Subcutaneous abdominal adipose tissue (tissue), 5 donors: Measurements from ENCODE around the gene NEDD4L.

ENCODE experiments used
- H3K27ac ChIP-seq: one replicate; pipeline ENCODE4 v1.7.0; 2013; ENCODE audit warnings: low read depth, mild to moderate bottlenecking, inconsistent platforms, low read length, moderate library complexity
- H3K27me3 ChIP-seq, 5 donors: one replicate each; pipeline ENCODE4 v1.7.0; 2013; ENCODE audit warnings: low read length in 5 of 5, inconsistent platforms in 1 of 5; ENCODE audit not compliant: control insufficient read depth in 5 of 5, insufficient read depth in 4 of 5
- H3K36me3 ChIP-seq, 5 donors: one replicate each; pipeline ENCODE4 v1.7.0; 2013; ENCODE audit warnings: low read length in 5 of 5; ENCODE audit not compliant: control insufficient read depth in 5 of 5, insufficient read depth in 5 of 5
- H3K4me1 ChIP-seq, 5 donors: one replicate each; pipeline ENCODE4 v1.7.0; 2013; ENCODE audit warnings: low read length in 5 of 5, mild to moderate bottlenecking in 3 of 5, moderate library complexity in 1 of 5; ENCODE audit not compliant: control insufficient read depth in 5 of 5, insufficient read depth in 5 of 5
- H3K4me3 ChIP-seq, 5 donors: one replicate each; pipeline ENCODE4 v1.7.0; 2013; ENCODE audit warnings: low read length in 5 of 5, low read depth in 1 of 5
- H3K9ac ChIP-seq, 5 donors: one replicate each; pipeline ENCODE4 v1.7.0; 2013; ENCODE audit warnings: low read length in 5 of 5, mild to moderate bottlenecking in 4 of 5, moderate library complexity in 3 of 5
- H3K9me3 ChIP-seq, 5 donors: one replicate each; pipeline ENCODE4 v1.7.0; 2013; ENCODE audit warnings: low read length in 5 of 5; ENCODE audit not compliant: control insufficient read depth in 5 of 5
- donor health status: healthy.
- donor health status: healthy.
- donor health status: healthy.
- donor health status: healthy.
- donor health status: healthy.

NEDD4L gene

DNA sequence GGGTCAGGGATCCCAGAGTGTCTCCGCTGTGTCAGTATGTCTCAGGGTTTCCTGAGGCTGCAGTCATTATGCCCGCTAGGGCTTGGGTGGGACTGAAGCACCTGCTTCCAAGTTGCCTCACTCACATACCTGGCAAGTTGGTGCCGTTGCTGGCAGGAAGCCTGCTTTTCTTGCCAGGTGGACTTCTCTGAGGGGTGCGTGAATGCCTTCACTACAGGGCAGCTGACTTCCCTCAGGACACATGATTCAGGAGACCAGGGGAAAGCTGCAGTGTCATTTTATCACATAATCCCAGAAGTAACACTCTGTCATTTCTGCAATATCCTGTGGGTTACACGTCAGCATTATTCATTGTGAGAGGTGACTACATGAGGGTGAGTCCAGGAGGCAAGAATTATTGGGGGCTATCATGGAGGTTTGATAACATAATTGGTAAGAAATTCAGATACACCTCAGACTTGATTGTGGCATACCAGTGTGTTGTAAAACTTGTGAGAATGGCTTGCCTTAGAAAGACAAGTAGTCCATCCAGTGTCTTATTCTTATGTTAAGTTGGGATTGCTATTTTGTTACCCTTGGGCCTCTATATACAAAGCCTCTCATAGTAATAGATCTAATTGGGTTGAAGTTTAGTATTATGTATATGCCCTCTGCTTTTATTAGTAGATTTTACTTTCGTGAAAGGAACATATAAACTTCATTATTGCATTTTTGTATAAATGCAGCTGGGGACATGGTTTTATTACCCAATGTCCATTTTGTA is 44.1 kb downstream of the NEDD4L start:
- Histone ChIP-seq H3K4me3 (no peak overlapping the region), H3K27ac (no peak overlapping the region), H3K9me3 (peaks cover 0 to 7% (median 2%) of the 10 kb centered on the region in 5 donors), H3K27me3 (no peaks in the 10 kb centered on the region), H3K4me1 (peaks cover 0 to 8% (median 0%) of the 10 kb centered on the region in 5 donors), H3K36me3 (peaks cover 0 to 3% (median 0%) of the 10 kb centered on the region in 5 donors), H3K9ac (no peak overlapping the region)

- H3K27me3 ChIP-seq: no peaks in the 10 kb centered on the region
- peaks cover 0 to 7% (median 2%) of the 10 kb centered on the region in 5 donors for H3K9me3 ChIP-seq
- no peak overlapping the region for H3K9ac ChIP-seq
- no peak overlapping the region for H3K27ac ChIP-seq
- no peak overlapping the region for H3K4me3 ChIP-seq
- H3K4me1 ChIP-seq: peaks cover 0 to 8% (median 0%) of the 10 kb centered on the region in 5 donors
- peaks cover 0 to 3% (median 0%) of the 10 kb centered on the region in 5 donors for H3K36me3 ChIP-seq
These were observed 44.7 kb downstream of the NEDD4L start for GRCh38 chr18:58088691-58089065.

GRCh38 chr18:58091099-58091611 is 47.1 kb downstream of the NEDD4L start:
- Histone ChIP-seq H3K27ac (no peak overlapping the region), H3K4me3 (no peak overlapping the region), H3K36me3 (peaks cover 0 to 3% (median 0%) of the 10 kb centered on the region in 5 donors), H3K27me3 (no peaks in the 10 kb centered on the region), H3K4me1 (peaks cover 0 to 15% (median 0%) of the 10 kb centered on the region in 5 donors), H3K9me3 (peaks cover 0 to 7% (median 2%) of the 10 kb centered on the region in 5 donors), H3K9ac (no peak overlapping the region)

DNA sequence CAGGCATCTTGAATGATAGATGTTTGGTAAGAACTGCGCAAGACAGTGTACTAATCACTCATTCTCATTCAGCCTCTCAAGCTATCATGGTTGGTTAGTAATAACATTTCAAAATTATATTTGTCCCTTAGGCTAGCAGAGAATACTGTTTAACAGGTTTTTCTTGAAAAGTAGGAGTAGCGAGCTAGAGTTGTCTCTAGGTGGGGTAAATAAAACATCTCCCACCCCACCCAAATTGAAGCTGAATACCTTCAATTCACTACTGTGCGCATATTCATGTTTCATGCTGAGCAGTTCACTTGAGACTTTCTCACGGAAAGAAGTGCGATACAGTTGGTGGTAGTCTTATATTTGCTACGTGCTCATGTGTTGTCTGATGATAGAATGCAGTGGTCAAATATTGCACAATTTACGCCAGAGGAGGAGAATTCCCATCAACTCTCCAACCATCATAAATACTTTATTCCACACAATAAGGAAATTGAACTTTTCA is 49.3 kb downstream of the NEDD4L start:
- Histone ChIP-seq H3K9ac (no peak overlapping the region), H3K36me3 (peaks cover 0 to 2% (median 0%) of the 10 kb centered on the region in 5 donors), H3K27me3 (no peaks in the 10 kb centered on the region), H3K4me3 (no peak overlapping the region), H3K4me1 (peaks cover 0 to 32% (median 10%) of the 10 kb centered on the region in 5 donors), H3K27ac (no peak overlapping the region), H3K9me3 (no peaks in the 10 kb centered on the region)

- Histone ChIP-seq H3K27me3 (no peaks in the 10 kb centered on the region), H3K4me3 (no peak overlapping the region), H3K36me3 (peaks cover 0 to 2% (median 0%) of the 10 kb centered on the region in 5 donors), H3K27ac (no peak overlapping the region), H3K9ac (no peak overlapping the region), H3K4me1 (peaks cover 0 to 32% (median 10%) of the 10 kb centered on the region in 5 donors), H3K9me3 (no peaks in the 10 kb centered on the region)
These were observed 51.2 kb downstream of the NEDD4L start for GRCh38 chr18:58095222-58095621.

- Histone ChIP-seq H3K9ac (no peak overlapping the region), H3K4me3 (no peak overlapping the region), H3K27me3 (no peaks in the 10 kb centered on the region), H3K9me3 (no peaks in the 10 kb centered on the region), H3K4me1 (peaks cover 0 to 32% (median 10%) of the 10 kb centered on the region in 5 donors), H3K36me3 (peaks cover 0 to 2% (median 0%) of the 10 kb centered on the region in 5 donors), H3K27ac (no peak overlapping the region)
These were observed 51.6 kb downstream of the NEDD4L start for GRCh38 chr18:58095655-58096054.

GRCh38 chr18:58096658-58097057 is 52.6 kb downstream of the NEDD4L start:
- Histone ChIP-seq H3K9me3 (no peaks in the 10 kb centered on the region), H3K27ac (no peak overlapping the region), H3K27me3 (no peaks in the 10 kb centered on the region), H3K4me1 (peaks cover 0 to 28% (median 10%) of the 10 kb centered on the region in 5 donors), H3K36me3 (peaks cover 0 to 2% (median 0%) of the 10 kb centered on the region in 5 donors), H3K9ac (no peak overlapping the region), H3K4me3 (no peak overlapping the region)

DNA sequence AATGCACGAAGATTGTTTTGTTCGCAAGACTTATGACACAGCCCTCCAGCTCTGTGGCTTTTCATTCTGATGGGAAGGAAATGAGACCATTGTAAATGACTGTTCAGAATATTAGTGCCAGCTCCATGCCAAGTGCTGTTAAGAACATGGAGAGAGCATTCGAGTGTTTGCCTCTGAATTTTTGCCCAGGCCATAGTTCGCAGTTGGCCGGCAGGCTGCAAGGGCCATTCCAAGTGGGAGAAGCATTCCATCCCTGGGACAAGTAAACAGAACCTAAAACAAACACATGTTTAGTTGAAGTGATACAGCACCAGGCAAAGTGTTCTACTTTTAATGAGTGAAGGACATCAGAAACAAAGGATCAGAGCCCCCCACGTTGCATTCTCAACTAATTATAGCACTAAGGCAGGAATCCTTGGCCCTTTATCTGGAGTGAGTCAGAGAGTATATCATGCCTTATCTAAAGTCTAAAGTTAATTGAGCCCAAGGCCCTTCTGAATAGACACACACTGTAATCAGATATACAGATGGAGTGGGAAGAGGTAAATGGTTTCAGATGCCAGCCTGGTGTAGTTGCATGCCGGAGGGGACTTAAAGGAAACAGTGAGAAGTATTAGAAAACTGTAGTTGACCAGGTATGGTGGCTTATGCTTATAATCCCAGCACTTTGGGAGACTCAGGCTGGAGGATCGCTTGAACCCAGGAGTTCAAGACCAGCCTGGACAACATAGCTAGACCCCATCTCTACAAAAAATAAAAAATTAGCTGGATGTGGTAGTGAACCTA is 53.3 kb downstream of the NEDD4L start:
- Histone ChIP-seq H3K4me1 (peaks cover 0 to 25% (median 10%) of the 10 kb centered on the region in 5 donors), H3K9ac (no peak overlapping the region), H3K9me3 (no peaks in the 10 kb centered on the region), H3K4me3 (peak overlapping the region in 1 of 5 donors; percentile 9), H3K27ac (no peak overlapping the region), H3K27me3 (no peaks in the 10 kb centered on the region), H3K36me3 (peaks cover 0 to 2% (median 0%) of the 10 kb centered on the region in 5 donors)

- Histone ChIP-seq H3K4me3 (no peak overlapping the region), H3K27ac (no peak overlapping the region), H3K9me3 (no peaks in the 10 kb centered on the region), H3K27me3 (no peaks in the 10 kb centered on the region), H3K9ac (no peak overlapping the region), H3K4me1 (peaks cover 0 to 25% (median 10%) of the 10 kb centered on the region in 5 donors), H3K36me3 (peaks cover 0 to 2% (median 0%) of the 10 kb centered on the region in 5 donors)
These were observed 53.8 kb downstream of the NEDD4L start for GRCh38 chr18:58097907-58098166.

DNA sequence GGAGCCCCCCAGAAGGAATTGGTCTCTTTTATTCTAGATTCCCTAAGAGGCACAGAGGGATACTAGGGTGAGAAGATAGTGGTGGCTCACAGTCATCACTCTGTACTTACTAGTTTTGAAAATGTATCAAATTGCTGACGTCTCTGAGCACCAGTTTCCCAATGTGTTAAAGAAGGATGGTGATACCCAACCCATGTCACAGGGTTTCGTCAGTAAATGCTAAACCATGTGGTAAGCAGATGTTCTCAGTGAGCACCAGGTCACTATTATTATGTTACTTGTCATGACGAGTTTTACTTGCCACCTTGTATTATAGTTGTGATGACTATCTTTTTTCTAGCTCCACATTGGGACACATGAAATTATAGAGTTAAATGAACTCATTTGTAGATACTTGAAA is 54.7 kb downstream of the NEDD4L start:
- H3K4me1 ChIP-seq: peaks cover 0 to 29% (median 14%) of the 10 kb centered on the region in 5 donors

More for the DNA sequence above, 54.7 kb downstream of the NEDD4L start:
- H3K27ac ChIP-seq: no peak overlapping the region
- no peaks in the 10 kb centered on the region for H3K27me3 ChIP-seq
- H3K4me3 ChIP-seq: no peak overlapping the region
- peaks cover 0 to 2% (median 0%) of the 10 kb centered on the region in 5 donors for H3K36me3 ChIP-seq
- H3K9me3 ChIP-seq: no peaks in the 10 kb centered on the region
- H3K9ac ChIP-seq: no peak overlapping the region
